PC-3 (cell line): ENCODE results near the gene ERI3.

Experiments used
- CTCF ChIP-seq: fragments of 300-600 bp; sonication (generic); conservative IDR thresholded peaks from 2 replicates; pipeline ENCODE4 v1.5.1; 2017; ENCODE audit warnings: antibody characterized with exemption, low read depth, mild to moderate bottlenecking, low read length
- EZH2 ChIP-seq: fragments of 300-600 bp; sonication (generic); IDR thresholded peaks from one replicate; pipeline ENCODE4 v1.6.1; 2017; ENCODE audit warnings: antibody characterized with exemption, mild to moderate bottlenecking, low read length; ENCODE audit not compliant: unreplicated experiment

- no peak for TF ChIP-seq CTCF
- no peak for TF ChIP-seq EZH2
Measured at GRCh38 chr1:44296806-44297205, 58.3 kb downstream of the ERI3 start.
